HG03095 (cell line): ENCODE data around the gene CADPS.

Experiments
- ATAC-seq: cut with Tn5 transposase; IDR thresholded peaks from one replicate; pipeline ENCODE4 v1.9.1; 2021; ENCODE audit warnings: moderate library complexity; ENCODE audit not compliant: unreplicated experiment

The CADPS gene

GRCh38 chr3:62365391-62366125 is 509.7 kb downstream of the CADPS start:
- ATAC-seq = no peak

- no peak for ATAC-seq
These were observed 511.0 kb downstream of the CADPS start for GRCh38 chr3:62364191-62364590.

DNA sequence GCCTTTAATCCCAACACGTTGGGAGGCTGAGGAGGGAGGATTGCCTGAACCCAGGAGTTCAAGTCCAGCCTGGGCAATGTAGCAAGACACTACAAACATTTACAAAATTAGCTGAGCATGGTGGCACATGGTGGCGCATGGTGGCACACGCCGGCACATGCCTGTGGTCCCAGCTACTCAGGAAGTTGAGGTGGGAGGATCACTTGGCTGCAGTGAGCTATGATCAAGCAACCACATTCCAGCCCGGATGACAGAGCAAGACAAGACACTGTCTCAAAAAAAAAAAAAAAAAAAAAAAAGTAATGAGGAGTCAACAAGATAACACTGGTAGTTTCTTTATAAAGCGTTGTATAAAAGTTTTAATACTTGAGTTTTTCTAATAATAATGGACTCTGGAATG is 511.9 kb downstream of the CADPS start:
- no peak for ATAC-seq

GRCh38 chr3:62361824-62362223 is 513.4 kb downstream of the CADPS start:
- ATAC-seq = no peak

DNA sequence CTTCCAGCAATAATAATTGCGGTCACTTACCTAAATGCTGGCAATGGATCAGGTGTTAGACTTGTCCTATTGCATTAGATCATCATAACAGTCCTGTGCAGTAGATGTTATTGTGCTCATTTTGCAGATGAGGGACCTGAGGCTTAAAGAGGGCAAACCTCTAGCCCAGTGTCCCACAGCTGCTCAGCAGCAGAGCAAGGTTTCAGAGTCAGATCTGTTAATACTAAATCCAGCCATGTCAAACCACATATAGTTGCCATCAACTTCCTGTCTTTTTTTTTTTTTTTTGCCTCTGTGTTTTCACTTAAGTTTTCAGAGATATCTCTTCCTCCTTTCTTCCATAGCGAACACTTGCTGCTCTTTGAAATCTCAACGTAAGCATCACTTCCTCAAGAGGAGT is 514.0 kb downstream of the CADPS start:
- ATAC-seq = no peak

DNA sequence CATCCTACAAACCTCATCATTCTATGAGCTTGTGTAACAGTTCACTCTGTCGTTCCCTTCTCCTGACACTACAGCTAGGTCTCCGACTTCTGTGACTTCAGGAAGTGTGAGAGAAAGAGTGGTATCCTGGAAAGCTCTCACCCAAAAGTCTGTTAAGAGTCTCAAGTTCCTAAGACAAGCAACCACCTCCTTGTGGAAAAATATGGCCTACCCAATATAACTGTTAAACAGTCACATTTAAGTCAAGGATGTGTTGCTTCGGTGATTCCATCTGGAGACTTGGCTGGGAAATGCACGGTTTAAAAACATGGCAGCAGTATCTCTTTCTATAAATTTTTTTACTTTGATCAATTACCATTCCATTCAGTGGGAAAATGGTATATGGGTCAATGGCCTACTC is 515.7 kb downstream of the CADPS start:
- ATAC-seq = no peak

- ATAC-seq = no peak
These were observed 518.9 kb downstream of the CADPS start for GRCh38 chr3:62356356-62356755.

DNA sequence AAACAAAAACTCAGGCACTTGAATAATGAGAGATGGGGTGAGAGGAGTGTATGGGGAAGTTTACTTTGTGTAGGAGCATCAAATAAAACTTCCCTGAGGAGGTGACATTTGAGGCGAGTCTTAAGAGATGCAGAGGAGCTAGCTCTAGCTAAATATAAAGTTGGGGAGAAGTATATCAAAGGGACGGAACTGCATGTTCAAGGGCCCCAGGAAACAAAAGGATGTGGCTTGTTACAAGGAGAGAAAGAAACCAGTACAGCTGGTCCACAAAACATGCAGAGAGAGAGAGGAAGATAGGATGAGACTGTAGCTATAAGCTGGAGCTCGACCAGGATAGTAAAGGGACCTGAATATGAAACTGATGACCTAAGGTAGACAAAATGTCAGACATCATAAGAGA is 519.5 kb downstream of the CADPS start:
- no peak for ATAC-seq
